ENCODE measurements around the gene SPATC1L.

The SPATC1L gene

GRCh38 chr21:46196733-46197132 lies 12.5 kb upstream of the SPATC1L start:
- DNase-seq (ENCODE audit: low read depth) = no peak
- TF ChIP-seq CTCF (conservative IDR thresholded peaks at IDR 0.05; ENCODE audit: control insufficient read depth, insufficient read depth, low read depth, low read length) = no peak
- no peak overlapping the region for H3K4me3 ChIP-seq (ENCODE audit: control insufficient read depth, low read depth, low read length)

DNA sequence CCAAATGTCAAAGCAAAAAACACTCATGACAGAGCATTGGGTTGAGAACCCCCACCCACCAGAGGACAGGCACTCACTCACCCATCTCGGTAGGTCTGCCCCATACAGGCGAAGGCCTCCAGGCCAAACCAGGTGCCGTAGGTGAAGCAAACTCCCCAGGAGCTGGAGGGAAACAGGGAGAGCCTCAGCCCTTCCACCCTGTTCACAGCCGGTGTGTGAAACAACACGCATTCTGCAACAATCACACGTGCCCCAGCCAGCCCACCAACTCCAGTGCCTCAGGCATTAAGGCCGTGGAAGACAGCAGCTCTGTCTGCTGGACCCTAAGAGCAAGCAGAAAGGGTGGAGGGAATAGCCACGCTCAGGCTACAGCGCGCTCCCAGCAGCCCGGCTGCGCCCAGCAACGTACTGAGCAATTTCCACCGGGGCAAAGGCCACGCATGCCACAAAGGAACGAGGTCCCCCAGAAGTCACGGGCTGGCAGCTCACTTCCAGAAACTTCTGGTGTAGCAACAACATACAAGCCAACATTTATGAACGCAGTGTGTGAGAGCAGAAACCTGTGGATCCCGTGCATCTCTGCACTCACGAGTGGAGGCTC lies 11.4 kb upstream of the SPATC1L start:
- TF ChIP-seq CTCF (conservative IDR thresholded peaks at IDR 0.05; ENCODE audit: control insufficient read depth, insufficient read depth, low read depth, low read length) = no peak
- H3K4me3 ChIP-seq (ENCODE audit: control insufficient read depth, low read depth, low read length) = no peak overlapping the region
- no peak for DNase-seq (ENCODE audit: low read depth)

DNA sequence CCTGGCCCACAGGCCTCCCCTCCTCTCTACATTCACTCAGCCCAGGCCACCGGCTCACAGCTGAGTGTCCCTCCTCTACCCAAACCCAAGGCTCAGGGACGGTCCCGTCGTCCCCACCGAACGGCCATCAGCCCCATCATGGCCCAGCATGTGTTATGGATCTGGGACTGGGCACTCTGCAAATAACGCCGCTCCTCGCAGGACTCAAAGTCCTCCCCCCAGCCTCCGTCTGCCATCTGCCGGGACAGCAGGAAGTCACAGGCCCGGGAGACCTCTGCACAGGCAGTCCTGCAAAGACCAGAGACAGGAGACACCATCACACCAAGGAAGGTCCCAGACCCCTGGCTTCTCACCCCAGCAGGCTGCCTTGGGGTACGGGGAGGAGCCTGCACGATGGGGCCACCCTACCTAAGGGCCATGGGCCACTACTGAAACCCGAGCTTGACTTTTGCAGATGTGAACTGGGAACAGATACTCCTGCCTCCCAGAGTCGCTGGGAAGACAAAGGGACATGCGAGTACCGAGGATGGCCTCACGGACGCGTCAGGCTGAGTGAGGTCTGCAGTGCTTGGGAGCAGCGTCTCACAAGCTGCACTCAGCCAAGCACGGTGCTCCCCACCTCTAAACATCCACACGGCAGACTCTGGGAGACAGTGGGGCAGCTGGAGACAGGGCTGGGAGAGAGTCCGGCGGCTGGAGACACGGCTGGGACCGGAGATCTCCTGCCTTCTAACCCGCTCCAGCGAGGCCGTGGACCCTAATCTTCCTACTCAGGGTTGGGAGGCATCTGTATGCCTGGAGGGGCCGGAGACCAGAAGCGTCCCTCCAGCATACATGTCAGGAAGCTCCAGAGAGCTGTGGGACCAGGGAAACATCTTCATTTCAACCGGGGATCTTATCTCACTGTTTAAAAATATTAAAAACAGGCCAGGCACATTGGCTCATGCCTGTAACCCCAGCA lies 10.4 kb upstream of the SPATC1L start:
- no peak for TF ChIP-seq CTCF (conservative IDR thresholded peaks at IDR 0.05; ENCODE audit: control insufficient read depth, insufficient read depth, low read depth, low read length)
- no peak for DNase-seq (ENCODE audit: low read depth)
- H3K4me3 ChIP-seq (ENCODE audit: control insufficient read depth, low read depth, low read length) = no peak overlapping the region

GRCh38 chr21:46193829-46194373 lies 9.6 kb upstream of the SPATC1L start:
- no peak overlapping the region for H3K4me3 ChIP-seq (ENCODE audit: control insufficient read depth, low read depth, low read length)
- TF ChIP-seq CTCF (conservative IDR thresholded peaks at IDR 0.05; ENCODE audit: control insufficient read depth, insufficient read depth, low read depth, low read length) = no peak
- no peak for DNase-seq (ENCODE audit: low read depth)

DNA sequence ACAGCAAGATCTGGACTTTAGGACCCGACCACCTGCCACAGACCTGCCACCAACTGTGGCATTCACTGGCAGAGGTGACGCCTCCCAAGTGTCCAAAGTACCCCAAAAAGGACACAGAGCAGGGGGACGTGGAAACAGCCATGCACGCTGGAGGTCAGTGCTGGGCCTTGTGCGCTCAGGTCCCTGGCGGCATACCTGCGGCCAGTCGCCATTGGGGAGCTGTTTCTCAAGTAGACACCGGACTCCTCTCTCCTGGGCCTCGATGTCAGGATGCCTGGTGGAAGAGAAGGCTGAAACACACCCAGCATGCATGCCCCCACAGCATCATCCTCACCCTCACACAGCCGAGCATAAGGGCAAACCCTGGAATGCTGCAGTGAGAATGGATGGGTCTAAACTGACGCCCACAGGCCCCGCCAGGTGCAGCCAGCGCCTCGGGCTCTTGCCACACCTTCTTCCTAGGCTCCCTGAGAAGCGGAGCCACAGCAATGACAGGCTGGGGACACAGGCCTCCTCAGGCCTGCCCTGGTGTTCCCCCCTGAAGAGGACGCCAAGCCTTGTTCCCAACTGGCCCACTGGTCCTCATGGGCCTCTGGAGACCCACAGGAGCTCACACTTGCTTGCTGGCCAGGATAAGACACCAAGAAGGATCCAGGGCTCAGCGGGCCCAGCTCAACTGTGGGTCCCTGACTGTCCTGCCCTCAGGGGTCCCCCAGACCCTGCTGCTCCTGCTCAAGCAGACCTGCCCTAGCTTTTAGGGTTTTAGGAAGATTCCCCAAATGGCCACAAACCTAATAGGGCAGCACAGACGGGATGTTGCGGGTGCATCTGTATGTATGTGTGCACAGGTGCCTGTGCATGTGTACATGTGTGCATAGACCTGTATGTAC lies 7.7 kb upstream of the SPATC1L start:
- no peak overlapping the region for H3K4me3 ChIP-seq (ENCODE audit: control insufficient read depth, low read depth, low read length)
- no peak for DNase-seq (ENCODE audit: low read depth)
- TF ChIP-seq CTCF (conservative IDR thresholded peaks at IDR 0.05; ENCODE audit: control insufficient read depth, insufficient read depth, low read depth, low read length) = no peak

DNA sequence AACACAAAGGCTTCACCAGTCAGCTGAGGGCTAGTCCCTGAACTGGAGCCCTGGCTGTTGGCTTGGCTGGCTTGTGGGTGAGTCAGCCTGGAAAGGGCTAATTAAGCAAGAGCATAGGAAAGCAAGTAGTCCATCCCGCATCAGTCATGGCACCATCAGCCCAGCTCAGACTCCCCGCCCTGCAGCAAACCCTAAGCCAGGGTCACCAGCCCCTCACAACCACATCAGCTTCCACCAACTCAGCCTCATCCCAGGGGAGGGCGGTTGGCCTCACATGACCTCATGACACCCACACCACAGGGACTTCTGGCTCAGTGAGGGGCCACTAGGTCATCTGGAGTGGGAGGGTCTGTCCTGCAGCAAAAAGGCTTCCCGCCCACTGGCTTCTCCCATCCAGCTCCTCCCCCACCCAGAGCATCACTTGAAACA lies 7.0 kb upstream of the SPATC1L start:
- TF ChIP-seq CTCF (conservative IDR thresholded peaks at IDR 0.05; ENCODE audit: control insufficient read depth, insufficient read depth, low read depth, low read length) = no peak
- DNase-seq (ENCODE audit: low read depth) = peak; percentile 90
- H3K4me3 ChIP-seq (ENCODE audit: control insufficient read depth, low read depth, low read length) = no peak overlapping the region

Data from fibroblast of mammary gland (primary cell).